Stimulated activated effector memory CD8-positive, alpha-beta T cell treated with anti-CD3 and anti-CD28 coated beads, Interleukin-12 subunit alpha, Interleukin-12 subunit beta, amount 100 ng/mL, for 72 hours (primary cell): ENCODE data around the gene GBP7.
"Not testable (repeated sequence)": the region's sequence is repeated elsewhere in the genome, so short reads cannot be mapped to it uniquely, and the experiment has no call there.

Experiments used
- ATAC-seq: fragments of 150-1000 bp; cut with Tn5 transposase; 2 replicates; pipeline ENCODE4 v1.10.0; 2021
- DNase-seq, 2 donors: peaks; one replicate each; pipeline ENCODE4 v3.0.0; 2021 to 2022; ENCODE audit warnings: low spot score in 2 of 2
- H3K27ac Mint-ChIP-seq: one replicate; pipeline ENCODE4 v1.8.0; 2022; ENCODE audit warnings: mild to moderate bottlenecking, mixed read lengths
- H3K36me3 Mint-ChIP-seq: one replicate; pipeline ENCODE4 v1.8.0; 2022; ENCODE audit warnings: mild to moderate bottlenecking, mixed read lengths
- H3K4me1 Mint-ChIP-seq: one replicate; pipeline ENCODE4 v1.8.0; 2022; ENCODE audit warnings: mixed read lengths
- H3K4me3 Mint-ChIP-seq: one replicate; pipeline ENCODE4 v1.8.0; 2022; ENCODE audit warnings: mild to moderate bottlenecking, mixed read lengths
- H3K9me3 Mint-ChIP-seq: one replicate; pipeline ENCODE4 v1.8.0; 2022; ENCODE audit warnings: mixed read lengths

The GBP7 gene

GRCh38 chr1:89146721-89147120 is 29.1 kb downstream of the GBP7 start:
- no peaks in the 10 kb centered on the region for H3K9me3 Mint-ChIP-seq
- no peaks in the 10 kb centered on the region for H3K36me3 Mint-ChIP-seq
- no peak overlapping the region for H3K27ac Mint-ChIP-seq
- DNase-seq (no peak), ATAC-seq (no peak)
- H3K4me1 Mint-ChIP-seq = no peaks in the 10 kb centered on the region
- H3K4me3 Mint-ChIP-seq = no peak overlapping the region

GRCh38 chr1:89143484-89143883 is 32.3 kb downstream of the GBP7 start:
- H3K4me3 Mint-ChIP-seq = no peak overlapping the region
- no peaks in the 10 kb centered on the region for H3K4me1 Mint-ChIP-seq
- ATAC-seq = no peak
- H3K27ac Mint-ChIP-seq = no peak overlapping the region
- H3K36me3 Mint-ChIP-seq = no peaks in the 10 kb centered on the region
- no peak for DNase-seq
- no peaks in the 10 kb centered on the region for H3K9me3 Mint-ChIP-seq

GRCh38 chr1:89142160-89142559 is 33.6 kb downstream of the GBP7 start:
- Mint-ChIP-seq H3K9me3 (no peaks in the 10 kb centered on the region), H3K36me3 (no peaks in the 10 kb centered on the region), H3K27ac (no peak overlapping the region), H3K4me3 (no peak overlapping the region), H3K4me1 (no peaks in the 10 kb centered on the region)
- no peak for ATAC-seq
- no peak for DNase-seq

- Mint-ChIP-seq H3K4me1 (peaks cover 21% of the 10 kb centered on the region), H3K4me3 (no peak overlapping the region), H3K36me3 (peaks cover 3% of the 10 kb centered on the region), H3K27ac (no peak overlapping the region), H3K9me3 (no peaks in the 10 kb centered on the region)
- no peak for ATAC-seq
- no peak for DNase-seq
Observed at GRCh38 chr1:89133747-89134146, 42.1 kb downstream of the GBP7 start.

GRCh38 chr1:89130716-89131115 is 45.1 kb downstream of the GBP7 start:
- Mint-ChIP-seq H3K9me3 (no peaks in the 10 kb centered on the region), H3K4me3 (no peak overlapping the region), H3K36me3 (peaks cover 24% of the 10 kb centered on the region), H3K4me1 (peaks cover 36% of the 10 kb centered on the region), H3K27ac (no peak overlapping the region)
- ATAC-seq (no peak), DNase-seq (no peak)

GRCh38 chr1:89129911-89130310 is 45.9 kb downstream of the GBP7 start:
- Mint-ChIP-seq H3K4me3 (no peak overlapping the region), H3K4me1 (peaks cover 36% of the 10 kb centered on the region), H3K9me3 (no peaks in the 10 kb centered on the region), H3K27ac (peak overlapping the region; percentile 85), H3K36me3 (peaks cover 26% of the 10 kb centered on the region)
- no peak for DNase-seq
- ATAC-seq = no peak

GRCh38 chr1:89128003-89128458 is 47.8 kb downstream of the GBP7 start:
- H3K4me3 Mint-ChIP-seq = peak overlapping the region; percentile 83
- H3K4me1 Mint-ChIP-seq = peaks cover 40% of the 10 kb centered on the region
- peaks cover 26% of the 10 kb centered on the region for H3K36me3 Mint-ChIP-seq
- not testable (repeated sequence) for ATAC-seq, H3K9me3 Mint-ChIP-seq, DNase-seq
- peak overlapping the region; percentile 85 for H3K27ac Mint-ChIP-seq

GRCh38 chr1:89126602-89127565 is 48.9 kb downstream of the GBP7 start:
- ATAC-seq (peak; percentile 75), DNase-seq (peak; percentile 51 to 91)
- Mint-ChIP-seq H3K4me1 (peaks cover 52% of the 10 kb centered on the region), H3K27ac (peak overlapping the region; percentile 92), H3K36me3 (peaks cover 26% of the 10 kb centered on the region), H3K4me3 (peak overlapping the region; percentile 83)
- not testable (repeated sequence) for H3K9me3 Mint-ChIP-seq

- ATAC-seq = peak; percentile 86
- Mint-ChIP-seq H3K36me3 (peaks cover 26% of the 10 kb centered on the region), H3K4me3 (peak within 1 kb of the TSS; percentile 83), H3K27ac (peak within 1 kb of the TSS; percentile 92), H3K9me3 (no peaks in the 10 kb centered on the region), H3K4me1 (peaks cover 56% of the 10 kb centered on the region)
- DNase-seq = peak in 1 of 2 donors; percentile 69
Observed at GRCh38 chr1:89125913-89126580, 49.8 kb downstream of the GBP7 start, which contains the start of gene GBP2. Gene GBP2 (minus strand): TSS chr1:89126114. CDS start chr1:89121966, 4,148 bp downstream.

- H3K4me1 Mint-ChIP-seq = peaks cover 55% of the 10 kb centered on the region
- ATAC-seq (peak; percentile 19), DNase-seq (no peak)
- peak overlapping the region; percentile 92 for H3K27ac Mint-ChIP-seq
- peaks cover 26% of the 10 kb centered on the region for H3K36me3 Mint-ChIP-seq
- no peaks in the 10 kb centered on the region for H3K9me3 Mint-ChIP-seq
- H3K4me3 Mint-ChIP-seq = peak overlapping the region; percentile 83
Observed at GRCh38 chr1:89125240-89125912, 50.4 kb downstream of the GBP7 start.

- Mint-ChIP-seq H3K4me1 (peaks cover 25% of the 10 kb centered on the region), H3K4me3 (peak overlapping the region; percentile 83), H3K9me3 (no peaks in the 10 kb centered on the region), H3K36me3 (peaks cover 6% of the 10 kb centered on the region), H3K27ac (no peak overlapping the region)
- ATAC-seq = no peak
- no peak for DNase-seq
Observed at GRCh38 chr1:89121641-89122040, 54.2 kb downstream of the GBP7 start.

GRCh38 chr1:89114662-89115061 is 61.1 kb downstream of the GBP7 start:
- Mint-ChIP-seq H3K36me3 (no peaks in the 10 kb centered on the region), H3K4me3 (no peak overlapping the region), H3K4me1 (peaks cover 26% of the 10 kb centered on the region), H3K27ac (peak overlapping the region; percentile 60), H3K9me3 (no peaks in the 10 kb centered on the region)
- DNase-seq (no peak), ATAC-seq (peak; percentile 67)

- DNase-seq = no peak
- Mint-ChIP-seq H3K4me3 (no peak overlapping the region), H3K9me3 (no peaks in the 10 kb centered on the region), H3K27ac (peak overlapping the region; percentile 52), H3K36me3 (no peaks in the 10 kb centered on the region), H3K4me1 (peaks cover 28% of the 10 kb centered on the region)
- ATAC-seq = no peak
Observed at GRCh38 chr1:89112871-89113613, 62.8 kb downstream of the GBP7 start.

GRCh38 chr1:89104687-89105086 is 71.1 kb downstream of the GBP7 start:
- Mint-ChIP-seq H3K4me1 (peaks cover 33% of the 10 kb centered on the region), H3K9me3 (peaks cover 2% of the 10 kb centered on the region), H3K27ac (peak overlapping the region; percentile 64), H3K36me3 (peaks cover 6% of the 10 kb centered on the region), H3K4me3 (no peak overlapping the region)
- ATAC-seq = no peak
- DNase-seq = no peak
